ENCODE results near the gene TLE4. TPM values are rescaled to one million over a fixed set of nuclear protein-coding genes. Genes with fewer than 3 reads are reported as not detected.

Gene TLE4
- polyA plus RNA-seq, 1 donor (not counting 4 experiments of a cell fraction or from before 2014, with no cell fraction given): 14.7 TPM

GRCh38 chr9:79569814-79570447, 1.8 kb upstream of the TLE4 start:
- no peak overlapping the region for H3K27ac ChIP-seq (ENCODE audit: control insufficient read depth, insufficient read depth, low read length)
- no peaks in the 10 kb centered on the region for H3K9me3 ChIP-seq (ENCODE audit: control insufficient read depth, low read depth, low read length)
- peaks cover 14% of the 10 kb centered on the region for H3K4me1 ChIP-seq (ENCODE audit: control insufficient read depth, extremely low read depth, insufficient read depth, low read length)
- H4K20me1 ChIP-seq (ENCODE audit: control insufficient read depth, extremely low read depth, insufficient read depth, low read length): no peaks in the 10 kb centered on the region
- H3K36me3 ChIP-seq (ENCODE audit: control insufficient read depth in 2 of 2, extremely low read depth in 1 of 2, insufficient read depth in 2 of 2, low read length in 2 of 2): no peaks in the 10 kb centered on the region
- no peak for FAIRE-seq
- peaks cover 18% of the 10 kb centered on the region for H3K79me2 ChIP-seq (ENCODE audit: control insufficient read depth, insufficient read depth, low read length)
- TF ChIP-seq CTCF (optimal IDR thresholded peaks at IDR 0.05 in 1 of 3, IDR thresholded peaks at IDR 0.05 in 1 of 3, conservative IDR thresholded peaks at IDR 0.05 in 1 of 3; ENCODE audit: extremely low read depth in 1 of 3, insufficient read depth in 2 of 3, low read length in 3 of 3) (no peak), EZH2 (IDR thresholded peaks at IDR 0.05; ENCODE audit: low read length) (no peak)
- no peaks in the 10 kb centered on the region for H3K27me3 ChIP-seq (ENCODE audit: control insufficient read depth, extremely low read depth, insufficient read depth, low read length)
- peak overlapping the region; percentile 98 for H2AFZ ChIP-seq (ENCODE audit: control insufficient read depth, low read length)
- dilution Hi-C loops (cut with MboI; ENCODE audit: extremely low pct_ligation_motif_present, low sequenced_read_pairs): no loop called here
- no peaks in the 10 kb centered on the region for H3K9me1 ChIP-seq (ENCODE audit: control insufficient read depth, extremely low read depth, insufficient read depth, low read length)
- H3K9ac ChIP-seq (ENCODE audit: control insufficient read depth, extremely low read depth, insufficient read depth, low read length): peak overlapping the region; percentile 84
- peak overlapping the region; percentile 62 to 81 (median 76) for H3K4me3 ChIP-seq (ENCODE audit: control insufficient read depth in 2 of 3, extremely low read depth in 1 of 3, insufficient read depth in 2 of 3, low read depth in 1 of 3, low read length in 3 of 3)
- H3K4me2 ChIP-seq (ENCODE audit: control insufficient read depth, extremely low read depth, insufficient read depth, low read depth, low read length): peak overlapping the region; percentile 90
- DNase-seq (ENCODE audit: low read depth, low spot score): no peak

GRCh38 chr9:79570448-79571308, 1.1 kb upstream of the TLE4 start:
- DNase-seq (ENCODE audit: low read depth, low spot score) (no peak), FAIRE-seq (no peak)
- no peaks in the 10 kb centered on the region for H3K27me3 ChIP-seq (ENCODE audit: control insufficient read depth, extremely low read depth, insufficient read depth, low read length)
- peak overlapping the region; percentile 76 to 91 (median 81) for H3K4me3 ChIP-seq (ENCODE audit: control insufficient read depth in 2 of 3, extremely low read depth in 1 of 3, insufficient read depth in 2 of 3, low read depth in 1 of 3, low read length in 3 of 3)
- H4K20me1 ChIP-seq (ENCODE audit: control insufficient read depth, extremely low read depth, insufficient read depth, low read length): no peaks in the 10 kb centered on the region
- H3K36me3 ChIP-seq (ENCODE audit: control insufficient read depth in 2 of 2, extremely low read depth in 1 of 2, insufficient read depth in 2 of 2, low read length in 2 of 2): no peaks in the 10 kb centered on the region
- peak overlapping the region; percentile 90 for H3K4me2 ChIP-seq (ENCODE audit: control insufficient read depth, extremely low read depth, insufficient read depth, low read depth, low read length)
- H3K9ac ChIP-seq (ENCODE audit: control insufficient read depth, extremely low read depth, insufficient read depth, low read length): peak overlapping the region; percentile 84
- no peaks in the 10 kb centered on the region for H3K9me3 ChIP-seq (ENCODE audit: control insufficient read depth, low read depth, low read length)
- dilution Hi-C loops (cut with MboI; ENCODE audit: extremely low pct_ligation_motif_present, low sequenced_read_pairs): no loop called here
- peak overlapping the region; percentile 78 for H3K27ac ChIP-seq (ENCODE audit: control insufficient read depth, insufficient read depth, low read length)
- H2AFZ ChIP-seq (ENCODE audit: control insufficient read depth, low read length): peak overlapping the region; percentile 98
- H3K9me1 ChIP-seq (ENCODE audit: control insufficient read depth, extremely low read depth, insufficient read depth, low read length): no peaks in the 10 kb centered on the region
- TF ChIP-seq EZH2 (IDR thresholded peaks at IDR 0.05; ENCODE audit: low read length) (no peak), CTCF (optimal IDR thresholded peaks at IDR 0.05 in 1 of 3, IDR thresholded peaks at IDR 0.05 in 1 of 3, conservative IDR thresholded peaks at IDR 0.05 in 1 of 3; ENCODE audit: extremely low read depth in 1 of 3, insufficient read depth in 2 of 3, low read length in 3 of 3) (no peak)
- H3K79me2 ChIP-seq (ENCODE audit: control insufficient read depth, insufficient read depth, low read length): peaks cover 19% of the 10 kb centered on the region
- H3K4me1 ChIP-seq (ENCODE audit: control insufficient read depth, extremely low read depth, insufficient read depth, low read length): peaks cover 16% of the 10 kb centered on the region

Measured in keratinocyte (primary cell).